SU-DHL-6 (cell line): ENCODE results near the gene INSIG1.

Experiments used
- H2AFZ ChIP-seq: fragments of 200-600 bp; sonication (generic); 2 replicates; pipeline ENCODE4 v1.6.1; 2014; ENCODE audit warnings: low read depth, mild to moderate bottlenecking, moderate library complexity, mixed read lengths, antibody characterized with exemption, low read length; ENCODE audit not compliant: severe bottlenecking
- H3F3A ChIP-seq: fragments of 200-600 bp; shearing (Covaris generic); 2 replicates; pipeline ENCODE4 v1.6.0; 2016; ENCODE audit warnings: antibody characterized with exemption, mild to moderate bottlenecking; ENCODE audit not compliant: insufficient read depth
- H3K27ac ChIP-seq: fragments of 200-600 bp; sonication (generic); 2 replicates; pipeline ENCODE4 v1.5.1; 2016; ENCODE audit warnings: low read depth, mild to moderate bottlenecking, low read length, moderate library complexity, mixed read lengths
- H3K27me3 ChIP-seq: fragments of 200-600 bp; sonication (generic), shearing (Covaris generic); 2 replicates; pipeline ENCODE4 v1.6.0; 2014; ENCODE audit warnings: mild to moderate bottlenecking, low read length
- H3K36me3 ChIP-seq: fragments of 200-600 bp; sonication (generic); 2 replicates; pipeline ENCODE4 v1.6.1; 2014; ENCODE audit warnings: mild to moderate bottlenecking, low read length, mixed read lengths
- H3K4me2 ChIP-seq: fragments of 300-600, 200-600 bp; shearing (Covaris generic), sonication (generic); 2 replicates; pipeline ENCODE4 v1.6.0; 2014; ENCODE audit warnings: low read length, low read depth, mild to moderate bottlenecking; ENCODE audit not compliant: poor library complexity, severe bottlenecking
- H3K4me3 ChIP-seq: fragments of 200-600 bp; sonication (generic); 2 replicates; pipeline ENCODE4 v1.5.1; 2014; ENCODE audit warnings: antibody characterized with exemption, low read length, mild to moderate bottlenecking, mixed read lengths; ENCODE audit not compliant: insufficient read depth, poor library complexity, severe bottlenecking
- H3K79me2 ChIP-seq: fragments of 200-600 bp; sonication (generic); 2 replicates; pipeline ENCODE4 v1.6.1; 2014; ENCODE audit warnings: mild to moderate bottlenecking, low read length, moderate library complexity; ENCODE audit not compliant: insufficient read depth
- H3K9ac ChIP-seq: fragments of 200-600 bp; sonication (generic); 2 replicates; pipeline ENCODE4 v1.7.0; 2014; ENCODE audit warnings: mild to moderate bottlenecking, low read length
- H3K9me2 ChIP-seq: fragments of 200-600 bp; sonication (generic); replicated peaks from 2 replicates; pipeline ENCODE4 v1.6.1; 2014; ENCODE audit warnings: low read length; ENCODE audit not compliant: insufficient read depth
- H3K9me3 ChIP-seq: fragments of 200-600 bp; sonication (generic); 2 replicates; pipeline ENCODE4 v1.6.1; 2014; ENCODE audit warnings: low read length, mixed read lengths; ENCODE audit not compliant: insufficient read depth
- H4K20me1 ChIP-seq: fragments of 200-600 bp; sonication (generic); 2 replicates; pipeline ENCODE4 v1.6.1; 2014; ENCODE audit warnings: low read depth, mild to moderate bottlenecking, antibody characterized with exemption, low read length, moderate library complexity, mixed read lengths
- EZH2phosphoT487 ChIP-seq: fragments of 200-600 bp; sonication (generic), shearing (Covaris generic); conservative IDR thresholded peaks from 2 replicates; pipeline ENCODE4 v1.6.1; 2018; ENCODE audit warnings: mild to moderate bottlenecking, antibody characterized with exemption, low read length, moderate library complexity, mixed read lengths
- TF ChIP-seq, protein P1 (sequence below): fragments of 200-600 bp; sonication (generic); IDR thresholded peaks from one replicate; pipeline ENCODE4 v1.5.1; 2017; ENCODE audit warnings: antibody characterized with exemption, mild to moderate bottlenecking, low read length, moderate library complexity; ENCODE audit not compliant: insufficient read depth, poor library complexity, severe bottlenecking

INSIG1 gene

DNA sequence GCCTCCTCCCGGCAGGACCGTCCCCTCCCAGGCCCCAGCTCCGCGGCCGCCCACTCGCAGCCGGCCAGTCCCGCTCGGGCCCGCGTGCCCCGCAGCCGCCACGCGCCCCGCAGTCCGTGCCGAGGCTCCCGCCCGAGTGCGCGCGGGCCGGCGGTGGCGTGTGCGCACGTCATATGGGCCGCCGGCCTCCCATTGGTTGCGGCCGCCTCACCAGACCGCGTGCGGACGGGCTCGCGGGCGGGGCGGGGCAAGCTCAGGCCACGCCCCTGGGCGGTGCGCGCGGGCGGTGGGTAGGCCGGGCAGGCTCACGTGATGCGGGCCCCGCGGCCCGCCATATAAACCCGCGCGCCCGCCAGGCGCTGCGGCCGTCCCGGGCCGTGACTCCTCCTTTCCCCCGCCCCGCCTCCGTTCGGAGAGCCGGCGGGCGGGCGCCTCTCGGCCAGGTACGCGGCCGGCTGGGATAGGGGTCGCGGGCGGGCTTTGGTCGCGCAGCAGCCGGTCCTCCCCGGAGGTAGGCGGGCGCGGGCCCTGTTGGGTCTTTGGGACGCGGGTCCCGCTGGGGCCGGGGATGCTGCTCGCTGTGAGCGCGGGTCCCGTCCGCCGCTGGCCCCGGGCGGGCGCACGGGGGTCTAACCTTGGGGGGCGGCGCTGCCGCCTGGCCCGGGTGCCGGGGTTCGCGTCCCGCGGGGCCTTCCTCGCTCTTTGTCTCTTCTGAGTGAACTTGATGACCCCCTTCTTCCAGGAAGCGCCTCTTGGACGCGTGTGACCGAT is at the start of gene INSIG1:
INSIG1 (plus strand) TSS at position 362 of the 771 bp plus-strand sequence; CDS start at position 770, 408 bp downstream.
- peak within 1 kb of the TSS; percentile 85 for H3K4me2 ChIP-seq
- no peak within 1 kb of the TSS for H2AFZ ChIP-seq
- peaks cover 45% of the 10 kb centered on the region for H3K79me2 ChIP-seq
- H3K27me3 ChIP-seq = no peaks in the 10 kb centered on the region
- H3K9me3 ChIP-seq = no peaks in the 10 kb centered on the region
- peak within 1 kb of the TSS; percentile 93 for H3K9ac ChIP-seq
- H4K20me1 ChIP-seq = peaks cover 35% of the 10 kb centered on the region
- peak within 1 kb of the TSS; percentile 92 for H3K27ac ChIP-seq
- H3K4me3 ChIP-seq = peak within 1 kb of the TSS; percentile 80
- H3K36me3 ChIP-seq = peaks cover 34% of the 10 kb centered on the region
- TF ChIP-seq, protein P1, sequence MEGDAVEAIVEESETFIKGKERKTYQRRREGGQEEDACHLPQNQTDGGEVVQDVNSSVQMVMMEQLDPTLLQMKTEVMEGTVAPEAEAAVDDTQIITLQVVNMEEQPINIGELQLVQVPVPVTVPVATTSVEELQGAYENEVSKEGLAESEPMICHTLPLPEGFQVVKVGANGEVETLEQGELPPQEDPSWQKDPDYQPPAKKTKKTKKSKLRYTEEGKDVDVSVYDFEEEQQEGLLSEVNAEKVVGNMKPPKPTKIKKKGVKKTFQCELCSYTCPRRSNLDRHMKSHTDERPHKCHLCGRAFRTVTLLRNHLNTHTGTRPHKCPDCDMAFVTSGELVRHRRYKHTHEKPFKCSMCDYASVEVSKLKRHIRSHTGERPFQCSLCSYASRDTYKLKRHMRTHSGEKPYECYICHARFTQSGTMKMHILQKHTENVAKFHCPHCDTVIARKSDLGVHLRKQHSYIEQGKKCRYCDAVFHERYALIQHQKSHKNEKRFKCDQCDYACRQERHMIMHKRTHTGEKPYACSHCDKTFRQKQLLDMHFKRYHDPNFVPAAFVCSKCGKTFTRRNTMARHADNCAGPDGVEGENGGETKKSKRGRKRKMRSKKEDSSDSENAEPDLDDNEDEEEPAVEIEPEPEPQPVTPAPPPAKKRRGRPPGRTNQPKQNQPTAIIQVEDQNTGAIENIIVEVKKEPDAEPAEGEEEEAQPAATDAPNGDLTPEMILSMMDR = no peak
- no peak for TF ChIP-seq EZH2phosphoT487
- no peaks in the 10 kb centered on the region for H3K9me2 ChIP-seq
- H3F3A ChIP-seq = peaks cover 10% of the 10 kb centered on the region

DNA sequence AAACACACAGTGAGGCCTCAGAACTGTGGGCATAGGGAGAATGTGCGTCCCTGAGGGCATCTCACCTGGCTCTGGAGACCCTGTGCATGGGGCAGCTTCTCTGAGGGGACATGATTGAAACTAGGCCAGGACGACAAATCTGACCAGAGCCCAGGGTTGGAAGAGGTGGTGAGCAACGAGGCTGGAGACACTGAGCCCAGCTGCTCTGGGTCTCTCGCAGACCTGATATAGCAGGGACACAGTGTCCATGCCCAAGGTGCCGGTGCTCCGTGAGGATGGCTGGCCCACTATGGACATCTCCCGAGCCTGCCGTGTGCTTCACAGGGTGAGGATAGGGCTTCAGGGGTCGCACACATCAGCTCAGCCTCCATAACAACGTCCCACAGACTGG is 49.3 kb upstream of the INSIG1 start:
- Histone ChIP-seq H3K36me3 (no peaks in the 10 kb centered on the region), H3K4me3 (no peak overlapping the region), H3F3A (no peaks in the 10 kb centered on the region), H3K79me2 (no peaks in the 10 kb centered on the region), H3K27me3 (no peaks in the 10 kb centered on the region), H2AFZ (no peak overlapping the region), H3K9me3 (no peaks in the 10 kb centered on the region), H3K4me2 (no peak overlapping the region), H3K9ac (no peak overlapping the region), H3K9me2 (no peaks in the 10 kb centered on the region), H4K20me1 (no peaks in the 10 kb centered on the region), H3K27ac (no peak overlapping the region)
- TF ChIP-seq, protein P1 = no peak
- TF ChIP-seq EZH2phosphoT487 = no peak

DNA sequence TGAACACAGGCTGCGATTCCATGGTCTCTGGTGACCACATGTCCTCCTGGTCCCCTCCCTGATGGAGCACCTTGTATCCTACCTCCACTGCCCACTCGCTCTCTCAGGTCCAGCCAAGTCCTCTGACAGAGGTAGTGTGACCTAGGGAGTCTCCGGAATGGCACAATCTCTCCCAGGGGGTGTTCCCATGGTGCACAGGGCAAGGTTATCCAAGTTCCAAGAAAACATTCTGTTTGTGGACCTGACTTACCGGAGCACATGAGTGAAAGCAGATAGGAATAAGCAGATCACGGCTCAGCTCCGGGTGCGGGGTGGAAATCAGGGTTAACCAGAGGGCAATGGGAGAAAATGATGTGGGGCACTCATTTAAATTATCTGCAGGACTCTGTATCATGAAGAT is 45.8 kb upstream of the INSIG1 start:
- no peak overlapping the region for H3K4me3 ChIP-seq
- no peaks in the 10 kb centered on the region for H3K79me2 ChIP-seq
- no peaks in the 10 kb centered on the region for H3K9me3 ChIP-seq
- no peaks in the 10 kb centered on the region for H3K9me2 ChIP-seq
- H3K36me3 ChIP-seq = no peaks in the 10 kb centered on the region
- H3K9ac ChIP-seq = no peak overlapping the region
- H3K27ac ChIP-seq = no peak overlapping the region
- H2AFZ ChIP-seq = no peak overlapping the region
- H3F3A ChIP-seq = no peaks in the 10 kb centered on the region
- H4K20me1 ChIP-seq = no peaks in the 10 kb centered on the region
- TF ChIP-seq, protein P1 = no peak
- no peak overlapping the region for H3K4me2 ChIP-seq
- H3K27me3 ChIP-seq = no peaks in the 10 kb centered on the region
